ENCODE measurements around the gene KRT85. TPM values are rescaled to one million over a fixed set of nuclear protein-coding genes. Genes with fewer than 3 reads are reported as not detected.
A peak's percentile ranks its signal among the peaks of the same experiment; 100 is the strongest.

KRT85 gene
- total RNA-seq, 1 donor from 2014 or later = not detected

DNA sequence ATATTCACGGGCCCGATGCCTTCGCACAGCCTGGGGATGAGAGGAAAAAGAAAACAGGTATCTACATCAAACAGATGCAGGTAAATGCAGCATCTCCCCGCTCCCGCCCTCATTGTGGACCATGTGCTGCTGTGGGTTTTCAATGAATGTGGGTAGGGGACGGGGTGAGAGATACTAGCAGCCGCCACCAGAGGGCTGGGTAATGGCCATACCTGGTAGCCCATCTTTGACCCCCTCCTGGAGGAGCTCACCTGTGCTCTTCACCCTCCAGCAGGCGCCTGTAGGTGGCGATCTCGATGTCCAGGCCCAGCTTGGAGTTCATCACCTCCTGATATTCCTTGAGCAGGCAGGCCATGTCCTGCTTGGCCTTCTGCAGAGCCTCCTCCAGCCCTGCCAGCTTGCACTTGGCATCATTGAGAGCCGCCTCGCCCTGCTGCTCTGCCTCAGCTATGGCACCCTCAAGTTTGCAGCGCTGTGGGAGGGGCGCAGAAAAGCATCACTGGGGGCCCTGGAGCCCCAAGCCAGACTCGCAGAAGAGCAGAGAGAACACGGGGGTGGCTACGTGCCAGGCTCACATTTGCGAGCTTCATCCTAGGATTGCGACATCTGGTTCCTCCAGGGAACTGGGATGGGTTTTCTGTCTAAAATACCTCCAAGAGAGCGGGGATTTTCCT is 28.6 kb upstream of the KRT85 start:
- no peak for DNase-seq (ENCODE audit: low read depth)
- TF ChIP-seq, protein P1, sequence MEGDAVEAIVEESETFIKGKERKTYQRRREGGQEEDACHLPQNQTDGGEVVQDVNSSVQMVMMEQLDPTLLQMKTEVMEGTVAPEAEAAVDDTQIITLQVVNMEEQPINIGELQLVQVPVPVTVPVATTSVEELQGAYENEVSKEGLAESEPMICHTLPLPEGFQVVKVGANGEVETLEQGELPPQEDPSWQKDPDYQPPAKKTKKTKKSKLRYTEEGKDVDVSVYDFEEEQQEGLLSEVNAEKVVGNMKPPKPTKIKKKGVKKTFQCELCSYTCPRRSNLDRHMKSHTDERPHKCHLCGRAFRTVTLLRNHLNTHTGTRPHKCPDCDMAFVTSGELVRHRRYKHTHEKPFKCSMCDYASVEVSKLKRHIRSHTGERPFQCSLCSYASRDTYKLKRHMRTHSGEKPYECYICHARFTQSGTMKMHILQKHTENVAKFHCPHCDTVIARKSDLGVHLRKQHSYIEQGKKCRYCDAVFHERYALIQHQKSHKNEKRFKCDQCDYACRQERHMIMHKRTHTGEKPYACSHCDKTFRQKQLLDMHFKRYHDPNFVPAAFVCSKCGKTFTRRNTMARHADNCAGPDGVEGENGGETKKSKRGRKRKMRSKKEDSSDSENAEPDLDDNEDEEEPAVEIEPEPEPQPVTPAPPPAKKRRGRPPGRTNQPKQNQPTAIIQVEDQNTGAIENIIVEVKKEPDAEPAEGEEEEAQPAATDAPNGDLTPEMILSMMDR (conservative IDR thresholded peaks at IDR 0.05; ENCODE audit: low read depth, low read length) = peak; percentile 49
- no peak overlapping the region for H3K4me3 ChIP-seq (ENCODE audit: low read depth, low read length)

DNA sequence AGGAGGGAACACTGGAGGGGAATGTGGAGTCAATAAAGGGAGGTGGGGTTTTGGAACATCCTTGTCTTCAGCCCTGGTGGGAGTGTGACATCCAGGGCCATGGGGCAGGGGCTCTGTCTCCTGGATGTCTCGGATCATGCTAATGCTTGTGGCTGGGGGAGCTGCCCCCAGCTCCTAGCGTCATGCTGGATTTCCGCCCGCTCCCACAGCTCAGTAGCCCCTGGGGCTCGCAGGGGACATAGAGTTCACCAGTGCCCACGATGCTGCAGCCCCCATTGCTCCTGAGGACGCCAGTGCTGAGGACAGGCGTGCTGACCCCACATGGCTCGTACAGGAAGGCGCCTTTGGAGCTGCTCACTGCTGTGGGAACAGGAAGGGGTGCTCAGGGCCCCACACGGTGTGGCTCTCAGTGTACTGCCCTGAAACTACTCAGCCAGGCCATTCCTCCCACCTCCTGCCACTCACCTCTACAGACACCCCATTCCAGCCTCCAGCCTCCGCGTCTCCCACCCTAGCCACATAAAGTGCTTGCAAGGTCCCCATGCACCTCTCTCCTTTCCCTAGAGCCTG is 27.6 kb upstream of the KRT85 start:
- DNase-seq (ENCODE audit: low read depth) = no peak
- TF ChIP-seq, protein P1 (conservative IDR thresholded peaks at IDR 0.05; ENCODE audit: low read depth, low read length) = no peak
- H3K4me3 ChIP-seq (ENCODE audit: low read depth, low read length) = no peak overlapping the region

DNA sequence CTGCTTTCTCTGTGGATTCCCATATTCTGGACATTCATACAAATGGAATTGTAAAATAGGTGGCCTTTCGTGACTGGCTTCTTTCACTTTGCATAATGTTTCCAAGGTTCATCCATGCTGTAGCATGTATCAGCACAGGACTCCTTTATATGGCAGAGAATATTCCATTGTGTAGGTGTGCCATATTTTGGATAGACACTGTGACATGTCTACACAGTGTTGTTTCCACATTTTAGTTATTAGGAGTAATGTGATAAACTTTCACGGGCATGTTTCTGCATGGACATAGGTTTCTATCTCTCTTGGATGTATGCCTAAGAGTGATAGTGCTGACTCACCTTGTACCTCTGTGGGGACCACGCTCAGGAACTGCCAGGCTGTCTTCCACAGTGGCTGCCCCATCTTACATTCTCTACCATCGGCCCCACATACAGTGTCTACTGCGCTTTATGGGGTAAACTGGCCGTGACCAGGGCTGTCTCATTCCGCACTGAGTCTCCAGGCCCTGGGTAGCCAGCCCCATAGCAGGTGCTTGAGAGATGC is 25.3 kb upstream of the KRT85 start:
- no peak overlapping the region for H3K4me3 ChIP-seq (ENCODE audit: low read depth, low read length)
- no peak for DNase-seq (ENCODE audit: low read depth)
- TF ChIP-seq, protein P1 (conservative IDR thresholded peaks at IDR 0.05; ENCODE audit: low read depth, low read length) = no peak

DNA sequence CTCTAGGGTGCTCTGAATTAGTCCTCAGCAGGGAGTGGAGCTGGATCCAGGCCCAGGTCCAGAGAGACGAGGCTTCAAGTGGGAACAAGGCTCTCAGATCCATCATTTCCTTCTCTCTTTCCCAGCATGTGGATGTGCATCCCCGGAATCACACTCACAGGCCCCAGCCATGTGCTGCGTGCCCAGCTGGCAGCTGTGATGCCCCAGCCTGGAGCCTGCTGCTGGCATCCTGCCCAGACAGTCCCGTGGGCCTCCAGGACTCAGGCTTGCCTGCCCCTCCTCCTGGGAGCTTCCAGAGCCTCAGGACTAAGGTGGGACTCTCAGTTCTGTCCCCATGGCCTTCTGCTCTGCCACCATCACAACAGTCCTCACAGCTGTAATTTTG is 24.3 kb upstream of the KRT85 start:
- TF ChIP-seq, protein P1 (conservative IDR thresholded peaks at IDR 0.05; ENCODE audit: low read depth, low read length) = no peak
- DNase-seq (ENCODE audit: low read depth) = no peak
- no peak overlapping the region for H3K4me3 ChIP-seq (ENCODE audit: low read depth, low read length)

DNA sequence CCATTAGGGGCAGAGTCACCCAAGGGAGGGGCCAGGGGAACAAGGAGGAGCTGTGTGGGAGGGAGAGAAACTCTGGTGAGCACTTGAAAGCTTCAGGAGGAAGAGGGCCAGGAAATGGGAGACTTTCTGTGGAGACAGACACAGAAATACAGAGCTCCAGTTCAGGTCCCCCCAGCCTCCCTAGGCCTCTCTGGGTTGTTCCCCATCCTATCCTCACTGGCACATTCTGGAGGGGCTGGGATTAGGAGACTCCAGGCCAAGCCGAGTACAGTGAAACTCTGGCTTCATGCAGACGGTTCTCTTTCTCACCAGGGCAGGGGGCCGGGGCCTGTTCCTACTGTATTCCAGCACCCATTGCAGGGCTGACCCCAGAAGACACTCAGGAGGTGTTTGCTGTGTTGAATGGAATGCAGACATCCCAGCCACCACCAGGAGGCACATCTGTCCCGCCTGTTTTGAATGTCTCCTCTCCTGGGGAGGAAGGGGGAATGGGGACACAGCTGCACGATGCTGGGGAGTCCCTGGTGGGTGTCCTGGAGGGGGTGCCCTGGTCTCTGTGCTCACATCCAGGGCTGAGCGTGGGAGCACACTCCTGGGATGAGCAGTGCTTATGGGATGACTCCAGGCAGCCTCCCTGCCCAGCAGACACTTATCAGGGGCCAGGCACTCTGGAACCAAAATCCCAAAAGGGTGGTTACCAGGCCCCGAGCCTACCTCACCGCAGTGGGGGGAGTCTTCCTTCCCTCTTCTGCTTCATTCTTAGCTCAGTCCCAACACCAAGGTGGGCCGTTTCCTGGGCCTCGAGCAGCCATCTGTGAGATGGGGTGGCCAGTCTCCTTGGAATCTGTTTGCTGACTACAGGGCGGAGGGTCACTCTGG is 23.7 kb upstream of the KRT85 start:
- TF ChIP-seq, protein P1 (conservative IDR thresholded peaks at IDR 0.05; ENCODE audit: low read depth, low read length) = peak; percentile 71
- DNase-seq (ENCODE audit: low read depth) = no peak
- no peak overlapping the region for H3K4me3 ChIP-seq (ENCODE audit: low read depth, low read length)

DNA sequence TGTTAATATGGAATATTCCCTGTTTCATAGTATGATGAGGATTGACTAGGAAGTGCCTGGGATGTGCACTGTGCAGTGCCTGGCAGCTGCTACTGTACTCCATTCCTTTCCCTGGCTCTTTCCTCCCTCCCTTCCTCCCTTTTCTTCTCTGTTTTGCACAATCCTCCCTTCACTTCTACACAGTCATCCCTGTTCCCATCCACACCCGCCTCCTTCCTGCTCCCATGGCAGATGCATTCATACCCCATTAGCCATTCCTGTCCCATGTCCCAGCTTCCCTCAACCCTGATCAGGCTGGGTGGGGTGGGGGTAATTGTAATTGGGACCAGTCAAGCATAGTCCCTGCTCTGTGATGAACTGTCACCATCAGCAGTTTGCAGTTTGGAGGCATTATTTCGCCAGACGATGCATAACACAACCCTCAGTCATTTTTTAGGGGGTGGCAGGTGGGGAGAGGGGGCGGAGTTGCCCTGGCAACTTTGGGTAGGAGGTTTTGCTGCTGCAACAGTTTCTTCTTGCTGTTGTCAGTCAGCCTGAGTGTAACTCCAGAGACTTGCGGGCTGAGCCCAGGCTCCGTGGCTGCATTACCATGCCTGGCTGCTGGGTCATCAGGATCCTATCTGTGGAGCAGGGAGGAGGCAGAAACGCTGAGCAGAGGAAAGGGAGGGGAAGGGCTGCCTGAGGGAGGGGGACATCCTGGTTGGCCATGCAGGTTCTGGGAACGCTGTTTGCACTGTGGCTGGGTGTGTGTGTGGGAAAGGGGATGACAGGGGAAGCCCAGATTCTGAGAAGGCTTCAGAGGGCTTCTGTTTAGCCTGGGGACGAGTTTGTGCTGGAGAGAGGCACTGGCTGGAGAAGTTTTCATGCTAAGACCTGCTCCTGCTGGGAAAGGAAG is 22.3 kb upstream of the KRT85 start:
- DNase-seq (ENCODE audit: low read depth) = no peak
- TF ChIP-seq, protein P1 (conservative IDR thresholded peaks at IDR 0.05; ENCODE audit: low read depth, low read length) = no peak
- H3K4me3 ChIP-seq (ENCODE audit: low read depth, low read length) = no peak overlapping the region
